ENCODE measurements around the gene ABI3BP. TPM values are rescaled to one million over a fixed set of nuclear protein-coding genes. Genes with fewer than 3 reads are reported as not detected.
A peak's percentile ranks its signal among the peaks of the same experiment; 100 is the strongest.

ABI3BP gene
- total RNA-seq, 1 experiment from 2014 or later, result 0.48 TPM

DNA sequence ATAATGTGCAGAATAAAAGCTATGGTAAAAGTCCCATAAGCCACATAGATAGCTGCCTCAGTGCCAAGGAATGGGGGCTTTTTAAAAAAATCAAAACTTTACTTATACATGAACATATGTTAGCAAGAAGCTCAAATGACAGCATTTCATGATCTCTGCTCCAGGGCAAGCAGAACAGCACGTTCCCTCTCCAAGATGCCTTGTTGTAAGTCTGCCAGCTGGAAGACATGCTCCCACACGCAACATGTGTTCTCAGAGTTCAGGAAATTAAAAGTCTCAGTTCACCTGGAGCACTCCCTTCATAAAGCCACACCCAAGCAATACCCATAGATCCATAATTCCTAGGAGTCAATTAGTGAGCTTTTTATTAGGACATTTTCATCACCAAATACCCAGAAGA, 52.2 kb downstream of the ABI3BP start:
- DNase-seq (ENCODE audit: low read depth), result no peak

DNA sequence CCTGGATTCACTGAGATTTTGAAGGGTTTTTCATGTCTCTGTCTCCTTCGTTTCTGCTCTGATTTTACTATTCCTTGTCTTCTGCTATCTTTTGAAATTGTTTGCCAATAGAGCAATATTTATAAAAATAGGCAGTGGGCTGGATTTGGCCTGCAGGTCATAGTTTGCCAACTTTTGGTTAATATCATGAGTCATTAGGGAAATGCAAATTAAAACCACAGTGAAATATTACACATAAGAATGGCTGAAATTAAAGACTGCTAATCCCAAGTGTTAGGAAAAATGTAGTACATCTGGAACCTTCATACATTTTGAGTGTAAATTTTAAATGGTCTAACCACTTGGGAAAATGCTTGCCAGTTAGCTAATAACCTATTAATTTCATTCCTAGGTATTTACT, 56.3 kb downstream of the ABI3BP start:
- DNase-seq (ENCODE audit: low read depth), result no peak

DNA sequence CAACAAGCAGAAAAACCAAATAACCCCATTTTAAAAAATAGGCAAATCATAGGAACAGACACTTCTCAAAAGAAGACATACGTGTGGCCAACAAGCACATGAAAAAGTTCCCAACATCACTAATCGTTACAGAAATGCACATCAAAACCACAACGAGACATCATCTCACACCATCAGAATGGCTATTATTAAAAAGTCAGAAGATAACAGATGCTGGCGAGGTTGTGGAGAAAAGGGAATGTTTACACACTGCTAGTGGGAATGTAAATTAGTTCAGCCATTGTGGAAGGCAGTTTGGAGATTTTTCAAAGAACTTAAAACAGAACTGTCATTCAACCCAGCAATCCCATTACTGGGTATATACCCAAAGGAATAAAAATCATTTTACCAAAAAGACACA, 60.7 kb downstream of the ABI3BP start:
- no peak for DNase-seq (ENCODE audit: low read depth)

DNA sequence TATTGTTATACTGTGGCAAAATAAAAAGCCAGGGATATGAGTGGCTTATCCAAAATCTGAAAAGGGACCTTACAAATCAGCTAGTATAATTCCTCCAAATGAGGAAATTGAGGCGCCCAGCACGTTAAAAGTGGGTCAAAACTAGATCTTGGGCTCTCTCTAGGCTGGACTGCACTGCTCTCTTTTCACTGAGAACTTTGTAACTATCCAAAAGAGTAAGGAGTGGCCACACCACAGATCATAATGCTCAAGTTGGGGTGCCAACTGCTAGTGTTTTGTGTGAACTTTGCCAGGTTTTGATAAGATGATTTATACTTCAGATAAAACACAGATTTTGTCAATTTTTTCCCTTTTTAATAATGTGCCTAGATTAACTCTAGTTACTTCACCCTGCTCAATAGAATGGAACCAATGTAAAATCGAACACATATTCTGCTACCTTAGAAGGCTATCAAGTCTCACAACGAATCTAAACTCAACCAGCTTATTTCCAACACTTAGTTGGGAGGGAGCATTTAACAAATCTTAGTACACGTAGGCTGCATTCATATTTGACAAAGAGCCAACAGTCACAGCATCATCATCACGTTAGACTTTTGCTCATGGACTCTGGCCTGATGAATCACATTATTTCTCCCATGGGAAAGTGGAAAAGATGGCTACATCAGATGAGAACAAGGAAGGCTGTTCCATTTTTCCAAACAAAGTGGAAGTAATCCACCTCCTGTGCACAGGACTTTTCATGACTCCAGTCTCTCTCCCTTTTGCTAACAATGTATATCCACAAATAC, 64.4 kb downstream of the ABI3BP start:
- peak; percentile 62 for DNase-seq (ENCODE audit: low read depth)

DNA sequence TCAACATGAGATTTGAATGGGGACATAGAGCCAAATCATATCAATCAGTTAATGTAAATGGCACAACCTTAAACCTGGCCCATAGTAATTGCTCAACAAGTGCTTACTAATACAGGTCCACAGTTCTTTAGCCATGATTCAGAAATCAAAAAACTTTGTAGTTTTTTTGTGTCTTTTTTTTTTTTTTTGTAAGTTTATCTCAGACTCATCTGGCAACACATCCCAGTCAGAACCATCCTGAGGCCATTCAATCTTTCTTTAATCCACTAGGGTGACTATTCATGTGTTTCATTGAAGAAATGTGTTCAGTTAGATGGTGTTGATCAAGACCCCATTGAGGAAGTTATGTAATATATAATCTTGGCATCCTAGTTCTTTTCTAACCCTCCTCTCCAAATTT, 65.4 kb downstream of the ABI3BP start:
- no peak for DNase-seq (ENCODE audit: low read depth)

DNA sequence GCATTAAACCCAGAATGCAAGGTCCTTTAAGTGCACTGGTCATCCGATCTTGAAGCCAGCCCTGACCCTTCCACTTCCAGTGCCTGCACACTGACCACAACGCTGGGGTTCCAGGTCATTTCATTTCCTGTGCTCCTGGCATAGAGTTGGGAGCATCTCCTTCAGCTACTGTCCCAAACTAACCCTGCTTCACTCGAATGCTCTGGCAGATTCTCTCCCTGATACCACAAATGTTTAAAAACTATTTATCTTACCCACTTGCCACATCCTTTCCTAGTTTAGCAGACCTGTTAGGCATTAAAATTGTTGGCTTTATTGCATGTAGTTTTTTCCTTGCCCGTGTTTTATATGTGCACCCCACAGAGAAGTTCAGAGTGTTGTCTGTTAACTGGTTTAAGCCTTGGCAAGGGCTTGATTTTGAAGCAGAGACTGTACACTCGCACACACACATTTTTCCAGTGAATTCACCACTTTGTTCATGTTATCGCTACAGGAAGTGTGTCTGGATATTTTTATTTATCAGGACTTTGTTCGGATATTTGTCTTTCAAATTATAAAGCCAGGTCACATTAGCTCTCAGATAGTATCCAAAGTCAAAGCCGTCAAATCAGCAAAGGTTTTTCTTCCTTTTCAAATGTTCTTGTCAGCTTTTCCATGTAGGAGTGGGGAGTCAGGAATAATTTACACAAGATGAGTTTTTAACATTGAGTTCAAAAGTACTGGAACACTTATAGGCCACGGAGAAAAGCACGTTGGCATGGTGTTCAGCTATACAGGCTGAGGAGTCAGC, 77.3 kb downstream of the ABI3BP start:
- peak; percentile 32 for DNase-seq (ENCODE audit: low read depth)

DNA sequence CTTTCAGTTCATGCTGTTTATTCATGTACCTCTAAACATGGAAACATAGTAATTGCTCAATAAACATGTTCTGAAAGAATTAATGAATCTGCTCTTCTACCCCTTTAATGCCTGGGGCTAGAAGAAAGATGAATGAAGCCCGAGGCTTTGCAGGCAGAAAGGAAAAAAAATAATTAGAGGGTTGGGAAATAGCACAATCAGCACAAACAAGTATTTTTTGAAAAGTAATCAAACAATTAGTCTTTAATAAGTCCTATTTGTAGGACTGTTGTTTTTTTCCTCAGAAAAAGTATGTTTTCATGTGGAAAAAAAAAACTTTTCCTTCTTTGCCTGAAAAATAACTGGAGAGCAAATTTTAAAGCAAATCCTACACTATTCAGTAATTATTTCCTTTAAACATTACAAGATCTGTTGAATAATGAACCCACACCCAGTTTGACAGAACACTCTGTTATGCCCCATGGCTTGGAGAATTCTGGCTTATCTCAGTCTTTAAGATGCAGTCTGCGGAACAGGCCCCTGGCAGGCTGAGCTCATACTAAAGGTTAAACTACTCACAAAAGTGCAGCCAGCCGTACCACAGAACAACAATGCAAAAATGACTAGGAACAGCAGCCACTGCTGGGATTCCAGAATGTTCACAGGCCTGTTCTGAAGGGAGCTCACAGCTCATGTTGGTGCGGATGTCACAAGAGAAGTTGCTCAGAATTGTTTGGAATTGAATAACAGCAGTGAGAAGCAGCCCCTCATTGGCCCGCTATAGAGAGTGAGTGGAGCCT, 79.2 kb downstream of the ABI3BP start:
- no peak for DNase-seq (ENCODE audit: low read depth)

DNA sequence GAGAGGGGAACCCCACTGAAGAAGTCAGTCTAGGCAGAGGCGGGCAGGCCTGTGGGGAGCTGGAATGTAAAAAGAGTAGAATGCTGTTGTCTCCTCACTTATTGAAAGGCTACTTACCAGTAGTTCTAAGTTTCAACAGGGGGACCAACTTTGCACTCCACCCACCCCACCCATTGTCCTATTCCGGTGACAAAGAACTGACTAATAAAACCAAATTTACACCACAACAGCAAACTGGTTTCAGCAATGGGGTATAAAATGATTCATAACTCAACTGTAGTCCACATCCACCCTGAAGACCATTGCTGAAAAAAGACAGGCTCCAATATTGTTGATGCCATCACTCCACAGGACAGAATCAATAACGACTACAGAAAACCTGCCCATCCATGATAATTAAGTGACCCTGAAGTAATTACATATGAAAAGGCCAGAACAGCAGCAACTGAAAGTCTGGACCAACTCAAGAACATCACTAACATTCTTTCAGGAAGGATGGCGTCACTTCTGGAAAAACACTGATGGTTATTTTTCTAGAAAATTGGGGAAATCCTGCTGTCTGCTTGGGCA, 80.2 kb downstream of the ABI3BP start:
- peak; percentile 15 for DNase-seq (ENCODE audit: low read depth)

DNA sequence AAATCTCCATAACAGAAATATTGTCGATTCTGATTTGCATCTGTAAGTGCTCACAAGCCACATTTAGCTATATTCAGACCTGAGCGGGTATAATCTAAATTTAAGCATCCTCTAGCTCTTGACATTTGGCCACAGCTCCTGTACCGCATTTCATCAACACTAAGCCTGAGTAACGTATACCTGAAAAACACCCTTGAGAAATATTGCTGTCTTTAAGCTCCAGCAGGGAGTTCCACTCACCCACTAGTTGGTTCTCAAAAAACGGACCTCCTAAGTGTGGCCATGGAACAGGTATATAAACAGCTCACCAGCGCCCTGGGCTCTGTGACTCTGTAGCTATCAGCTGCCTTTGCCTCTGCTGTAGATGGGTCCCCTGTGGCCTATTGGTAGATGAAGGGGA, 80.7 kb downstream of the ABI3BP start:
- DNase-seq (ENCODE audit: low read depth), result no peak

DNA sequence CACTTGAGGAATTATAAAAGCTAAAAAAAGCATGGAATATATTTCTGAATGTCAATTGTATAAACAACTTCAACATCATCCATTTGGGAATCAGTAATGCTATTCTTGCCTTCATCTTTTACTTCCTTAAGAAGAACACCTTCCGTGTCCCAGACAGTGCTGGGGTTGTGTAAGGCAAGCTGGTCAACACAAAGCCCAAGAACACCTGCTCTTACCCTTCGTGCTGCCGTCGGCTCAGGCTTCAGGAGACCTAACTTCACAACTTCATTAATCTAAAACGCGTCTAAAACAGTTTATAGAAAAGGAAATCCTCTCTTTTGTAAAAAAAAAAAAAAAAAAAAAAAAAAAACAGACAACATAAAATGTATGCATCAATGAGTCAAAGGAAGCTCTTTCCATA, 81.3 kb downstream of the ABI3BP start:
- DNase-seq (ENCODE audit: low read depth), result no peak

DNA sequence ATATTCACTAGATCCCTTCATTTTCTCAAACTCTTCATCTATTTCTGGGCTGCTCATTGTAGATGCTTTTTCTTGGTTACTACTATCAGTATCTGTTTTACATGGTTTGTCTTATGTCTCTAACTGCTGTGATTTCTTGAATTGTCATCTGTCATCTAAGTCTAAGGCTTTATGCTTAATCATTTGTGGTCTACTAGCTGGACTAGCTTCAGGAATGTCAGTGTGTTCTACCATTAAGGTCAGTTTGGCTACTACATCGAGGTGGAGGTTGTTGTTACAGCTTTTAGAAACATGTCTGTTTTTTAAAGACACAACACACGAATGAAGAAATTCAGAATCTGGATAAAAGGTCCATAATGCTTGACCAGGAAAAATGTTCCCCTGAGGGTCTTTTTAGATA, 82.2 kb downstream of the ABI3BP start:
- DNase-seq (ENCODE audit: low read depth), result peak; percentile 27

DNA sequence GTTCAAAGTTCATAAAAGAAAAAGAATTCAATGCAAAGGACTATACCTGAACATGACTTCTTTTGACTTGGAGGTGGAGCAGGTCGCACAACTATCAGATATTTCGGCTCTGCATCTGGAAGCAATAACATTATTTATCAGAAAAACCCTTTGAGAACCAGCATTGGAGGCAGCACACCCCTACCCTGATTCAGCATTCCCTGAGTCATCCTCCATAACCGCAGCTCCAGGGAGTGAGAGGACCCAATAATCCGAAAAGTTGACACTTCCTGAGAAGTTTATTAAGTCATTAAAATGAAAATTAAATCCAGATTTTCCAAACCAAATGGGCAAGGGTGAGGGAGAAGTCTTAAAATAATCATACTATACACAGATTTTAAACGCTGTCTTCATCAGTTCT, 90.6 kb downstream of the ABI3BP start:
- DNase-seq (ENCODE audit: low read depth), result peak; percentile 80

DNA sequence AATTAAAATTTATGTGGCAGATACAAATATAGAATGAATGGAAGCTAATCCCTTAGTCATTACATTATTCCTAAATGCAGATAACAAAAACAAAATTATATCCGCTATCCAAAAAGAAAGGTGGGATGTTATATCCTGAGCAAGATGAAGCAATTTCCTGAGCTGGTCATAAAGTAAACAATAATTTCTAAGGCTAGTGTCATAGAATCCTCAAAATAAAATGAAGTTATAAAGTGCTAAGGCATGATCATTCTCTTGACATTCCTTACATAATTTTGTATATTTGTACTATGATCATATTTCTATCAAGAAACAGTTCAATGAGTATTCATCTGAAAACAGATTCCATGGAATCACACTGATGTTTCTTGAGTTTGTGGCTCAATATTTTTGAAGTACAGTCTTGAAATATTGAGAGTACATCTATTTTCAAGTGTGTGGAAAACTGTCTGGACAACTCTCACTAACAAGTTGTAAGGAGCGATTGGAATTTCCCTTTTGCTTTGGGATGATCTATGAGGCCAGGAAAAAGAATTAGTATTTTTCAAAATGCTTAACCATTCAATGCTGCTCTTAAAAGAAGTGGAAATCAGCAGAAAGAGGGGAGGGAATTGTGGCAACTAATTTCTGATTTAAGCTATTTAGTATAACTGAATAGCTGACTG, 92.4 kb downstream of the ABI3BP start:
- DNase-seq (ENCODE audit: low read depth), result no peak

DNA sequence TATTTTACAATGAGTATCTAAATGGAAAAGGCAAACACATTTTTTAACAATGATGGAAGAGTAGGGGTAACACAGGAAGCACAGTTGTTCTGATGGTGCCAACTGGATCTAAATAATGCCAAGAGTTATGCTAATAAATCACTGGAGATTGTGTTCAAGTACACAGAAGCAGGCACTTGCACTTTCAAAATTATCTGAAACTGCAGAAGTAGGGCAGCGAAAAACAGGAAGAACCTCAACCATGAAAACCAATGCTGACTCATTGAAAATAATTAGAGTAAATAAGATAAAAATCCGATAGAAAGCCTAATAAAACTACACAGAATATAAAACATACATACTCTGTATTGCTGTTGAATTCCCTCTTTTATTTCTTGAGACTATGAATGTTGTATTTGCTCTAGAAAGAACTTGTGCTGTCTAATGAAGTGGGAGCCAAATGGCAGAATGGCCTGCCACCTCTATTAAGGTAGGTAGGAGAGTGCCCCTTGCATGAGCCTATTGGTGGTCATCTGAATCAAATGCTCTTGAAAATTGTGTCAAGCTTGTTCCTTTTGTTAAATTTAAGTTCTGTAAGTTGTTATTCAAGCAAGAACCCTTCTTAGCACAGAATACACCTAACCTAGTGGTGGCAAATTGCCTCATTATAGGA, 93.7 kb downstream of the ABI3BP start:
- DNase-seq (ENCODE audit: low read depth), result no peak

DNA sequence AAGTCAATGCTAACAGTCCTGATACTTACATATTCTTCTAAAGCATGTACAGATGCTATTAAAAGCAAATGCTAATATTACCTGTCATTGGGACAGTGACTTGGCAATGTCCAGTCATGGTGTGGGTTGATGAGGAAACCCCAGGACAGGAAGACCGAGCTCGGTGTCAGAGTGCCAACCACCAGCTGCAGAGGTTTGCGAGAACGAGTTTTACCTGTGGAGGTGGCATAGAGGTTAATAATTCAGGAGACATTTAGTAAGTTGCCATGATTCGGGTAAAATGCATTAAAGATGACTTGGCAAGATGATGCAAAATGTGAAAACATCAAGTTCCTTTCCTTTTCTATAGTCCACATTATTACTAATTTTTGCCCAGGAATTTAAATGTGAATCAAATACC, 94.5 kb downstream of the ABI3BP start:
- DNase-seq (ENCODE audit: low read depth), result no peak

DNA sequence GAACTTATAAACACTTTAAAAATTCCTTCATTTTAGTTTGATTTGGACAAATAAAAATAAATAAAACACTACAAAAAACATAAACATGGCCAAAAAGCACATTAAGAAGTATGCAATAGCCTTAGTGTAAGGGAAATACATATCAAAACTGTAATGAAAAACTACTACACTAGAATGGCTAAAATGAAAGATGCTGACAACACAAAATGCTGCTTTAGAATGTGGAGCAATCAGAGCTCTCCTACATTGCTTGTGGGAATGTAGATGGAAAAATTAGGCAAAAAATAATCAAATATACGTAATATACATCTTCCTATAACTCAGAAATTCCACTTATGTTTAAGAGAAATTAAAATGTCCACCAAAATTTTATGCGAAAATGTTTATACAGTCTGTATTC, 96.2 kb downstream of the ABI3BP start:
- DNase-seq (ENCODE audit: low read depth), result no peak

DNA sequence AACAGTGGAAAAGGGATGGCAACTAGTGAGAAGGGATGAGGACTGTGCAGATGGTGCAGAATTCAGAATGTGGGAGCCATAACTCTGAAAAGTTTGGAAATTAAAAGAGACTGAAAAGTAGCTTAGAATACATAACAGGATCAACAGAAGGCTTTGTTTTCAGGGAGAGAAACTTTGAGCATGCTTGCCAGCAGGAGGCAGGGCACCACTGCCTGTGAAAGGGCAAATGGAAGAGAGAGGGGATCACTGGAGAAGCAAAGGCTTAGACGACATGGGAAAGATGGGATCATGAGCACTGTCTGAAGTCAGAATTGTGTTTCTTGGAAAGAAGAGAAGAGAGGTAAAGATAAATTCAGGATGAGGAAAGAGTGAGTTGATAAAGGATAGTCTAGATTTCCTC, 99.6 kb downstream of the ABI3BP start:
- peak; percentile 55 for DNase-seq (ENCODE audit: low read depth)

DNA sequence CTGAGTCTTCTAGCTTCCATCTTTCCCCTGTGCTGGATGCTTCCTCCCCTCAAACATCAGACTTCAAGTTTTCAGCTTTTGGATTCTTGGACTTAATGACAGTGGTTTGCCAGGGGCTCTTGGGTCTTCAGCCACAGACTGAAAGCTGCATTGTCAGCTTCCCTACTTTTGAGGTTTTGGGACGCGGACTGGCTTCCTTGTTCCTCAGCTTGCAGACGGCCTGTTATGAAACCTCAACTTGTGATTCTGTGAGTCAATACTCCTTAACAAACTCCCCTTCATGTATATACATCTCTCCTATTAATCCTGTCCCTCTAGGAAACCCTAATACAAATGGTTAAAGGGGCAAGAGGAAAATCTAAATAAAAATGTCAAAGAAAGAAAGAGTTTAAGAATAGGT, 100.1 kb downstream of the ABI3BP start:
- peak; percentile 29 for DNase-seq (ENCODE audit: low read depth)

DNA sequence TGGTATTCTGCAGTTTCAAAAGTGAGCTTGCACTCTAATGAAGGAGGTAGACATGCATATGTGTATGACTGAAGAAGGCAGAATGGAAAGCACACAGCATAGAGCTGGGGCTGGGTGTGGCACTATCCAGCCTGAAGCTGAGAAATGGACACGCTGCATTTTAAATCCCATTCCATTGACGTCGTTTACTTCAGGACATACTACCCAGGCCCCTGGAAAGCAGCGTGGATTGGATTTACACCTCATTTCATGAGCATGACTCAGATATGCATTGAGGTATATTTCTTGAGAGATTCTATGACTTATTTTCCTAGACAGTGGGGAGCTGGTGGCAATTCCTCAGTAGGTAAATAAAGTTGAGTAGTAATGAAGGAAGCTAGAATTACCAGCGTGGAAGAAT, 101.4 kb downstream of the ABI3BP start:
- DNase-seq (ENCODE audit: low read depth), result no peak

DNA sequence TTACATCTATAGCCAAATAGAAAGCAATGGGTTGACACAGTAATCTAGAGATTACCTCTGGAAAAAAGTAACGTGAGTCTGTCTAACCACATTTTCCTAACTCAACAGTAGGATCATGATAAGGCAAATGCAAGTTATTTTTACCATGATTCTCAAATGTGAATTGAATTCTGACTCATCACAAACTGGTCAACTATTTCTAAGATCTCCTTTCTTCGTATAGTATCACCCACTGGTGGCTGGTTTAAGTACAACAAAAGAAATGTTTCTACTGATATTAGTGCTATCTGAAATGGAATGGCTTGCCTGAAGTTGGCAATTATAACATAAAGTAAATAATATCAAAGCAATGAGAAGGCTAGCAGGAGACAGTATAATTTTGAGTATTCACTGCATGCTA, 102.2 kb downstream of the ABI3BP start:
- peak; percentile 54 for DNase-seq (ENCODE audit: low read depth)

DNA sequence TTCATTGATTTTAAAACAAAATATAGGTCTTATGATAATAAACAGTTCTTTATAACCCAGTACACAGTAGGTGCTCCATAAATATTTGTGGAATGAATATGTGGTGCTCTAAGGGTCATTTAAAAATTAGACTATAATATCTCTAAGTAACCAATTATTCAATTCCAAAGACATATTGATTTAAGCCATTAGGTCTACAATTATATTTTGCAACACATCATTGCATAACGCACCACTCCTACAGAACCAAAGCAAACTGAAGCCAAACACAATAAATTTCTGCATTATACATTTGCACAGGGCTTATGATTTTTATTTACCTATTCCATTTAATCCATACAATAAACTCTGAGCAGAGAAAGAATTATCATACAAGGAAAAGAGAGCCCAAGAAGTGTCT, 104.3 kb downstream of the ABI3BP start:
- DNase-seq (ENCODE audit: low read depth), result no peak

Measured in RPMI7951 (cell line).